B cell (primary cell): ENCODE data around the gene NUP210L.
"Not testable (repeated sequence)": the region's sequence is repeated elsewhere in the genome, so short reads cannot be mapped to it uniquely, and the experiment has no call there.

Experiments
- CTCF ChIP-seq: fragments of 200-600 bp; IDR thresholded peaks from one replicate; pipeline ENCODE4 v1.8.0; 2022; ENCODE audit warnings: antibody characterized with exemption, mild to moderate bottlenecking
- EZH2 ChIP-seq: IDR thresholded peaks from 2 replicates; pipeline ENCODE4 v1.6.1; 2012; ENCODE audit warnings: borderline replicate concordance, low read depth, mild to moderate bottlenecking, moderate library complexity, low read length; ENCODE audit not compliant: insufficient read depth, poor library complexity, severe bottlenecking

DNA sequence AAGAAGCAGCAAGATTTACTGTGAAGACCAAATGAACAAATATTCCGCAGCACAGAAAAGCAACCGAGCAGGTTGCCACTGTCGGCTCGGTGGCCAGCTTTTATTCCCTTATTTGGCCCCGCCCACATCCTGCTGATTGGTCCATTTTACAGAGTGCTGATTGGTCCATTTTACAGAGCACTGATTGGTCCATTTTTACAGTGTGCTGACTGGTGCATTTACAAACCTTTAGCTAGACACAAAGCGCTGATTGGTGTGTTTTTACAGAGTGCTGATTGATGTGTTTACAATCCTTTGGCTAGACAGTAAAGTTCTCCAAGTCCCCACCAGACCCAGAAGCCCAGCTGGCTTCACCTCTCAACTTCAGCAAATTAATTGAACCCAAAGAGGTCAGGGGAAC is 71.8 kb downstream of the NUP210L start:
- not testable (repeated sequence) for TF ChIP-seq CTCF, EZH2
